Right atrium auricular region (tissue), 2 donors: Measurements from ENCODE around the gene VAV3. TPM values are rescaled to one million over a fixed set of nuclear protein-coding genes. Genes with fewer than 3 reads are reported as not detected.

ENCODE experiments used
- DNase-seq: peaks from one replicate; pipeline ENCODE4 v3.0.0-alpha.2; 2019; ENCODE audit warnings: low spot score
- H3K27ac ChIP-seq, 2 donors: fragments of 200-600 bp; sonication (generic); 1 replicate in 1 of 2; 2 replicates in 1 of 2; pipeline ENCODE4 v1.5.1; 2016 to 2019
- H3K27me3 ChIP-seq, 2 donors: fragments of 200-600 bp; sonication (generic); one replicate each; pipeline versions ENCODE4 v1.5.1 to v1.6.0; 2017 to 2019
- H3K36me3 ChIP-seq: fragments of 200-600 bp; sonication (generic); one replicate; pipeline ENCODE4 v1.5.1; 2016
- H3K4me1 ChIP-seq, 2 donors: fragments of 200-600 bp; sonication (generic); one replicate each; pipeline versions ENCODE4 v1.5.1 to v1.6.0; 2017 to 2019
- H3K4me3 ChIP-seq, 2 donors: fragments of 200-600 bp; sonication (generic); 1 replicate in 1 of 2; 2 replicates in 1 of 2; pipeline ENCODE4 v1.5.1; 2017 to 2019; ENCODE audit warnings: mild to moderate bottlenecking in 1 of 2, moderate library complexity in 1 of 2
- H3K9me3 ChIP-seq, 2 donors: fragments of 200-600 bp; sonication (generic); one replicate each; pipeline ENCODE4 v1.5.1; 2019
- CTCF ChIP-seq, 2 donors: fragments of 200-600 bp; sonication (generic); IDR thresholded peaks; one replicate each; pipeline ENCODE4 v1.5.1; 2019; ENCODE audit warnings: antibody characterized with exemption in 2 of 2
- total RNA-seq, 2 donors: library from RNA; depleted of rRNA; stranded (reverse); fragments of >200 nt; gene quantifications; one replicate each; pipeline ENCODE4 v1.1.0, GENCODE V29; 2016

VAV3 gene
- total RNA-seq, 2 donors from 2014 or later, result 2.0 to 2.8 TPM

- H3K36me3 ChIP-seq, result no peaks in the 10 kb centered on the region
- H3K9me3 ChIP-seq, result no peaks in the 10 kb centered on the region
- H3K27me3 ChIP-seq, result no peaks in the 10 kb centered on the region
- no peak overlapping the region for H3K27ac ChIP-seq
- TF ChIP-seq CTCF (IDR thresholded peaks at IDR 0.05), result no peak
- H3K4me3 ChIP-seq, result no peak overlapping the region
- H3K4me1 ChIP-seq, result no peaks in the 10 kb centered on the region
- no peak for DNase-seq
Observed at GRCh38 chr1:107804134-107804533, 160.8 kb downstream of the VAV3 start.

- Histone ChIP-seq H3K27me3 (no peaks in the 10 kb centered on the region), H3K27ac (no peak overlapping the region), H3K4me1 (no peaks in the 10 kb centered on the region), H3K36me3 (no peaks in the 10 kb centered on the region), H3K9me3 (no peaks in the 10 kb centered on the region), H3K4me3 (no peak overlapping the region)
- no peak for TF ChIP-seq CTCF (IDR thresholded peaks at IDR 0.05)
- DNase-seq, result no peak
Observed at GRCh38 chr1:107803579-107803978, 161.4 kb downstream of the VAV3 start.

GRCh38 chr1:107802654-107803053 is 162.3 kb downstream of the VAV3 start:
- Histone ChIP-seq H3K9me3 (no peaks in the 10 kb centered on the region), H3K36me3 (no peaks in the 10 kb centered on the region), H3K27ac (no peak overlapping the region), H3K4me3 (no peak overlapping the region), H3K27me3 (no peaks in the 10 kb centered on the region), H3K4me1 (no peaks in the 10 kb centered on the region)
- no peak for DNase-seq
- TF ChIP-seq CTCF (IDR thresholded peaks at IDR 0.05), result no peak

GRCh38 chr1:107795994-107796393 is 169.0 kb downstream of the VAV3 start:
- Histone ChIP-seq H3K27me3 (no peaks in the 10 kb centered on the region), H3K36me3 (no peaks in the 10 kb centered on the region), H3K4me1 (no peaks in the 10 kb centered on the region), H3K4me3 (no peak overlapping the region), H3K9me3 (no peaks in the 10 kb centered on the region), H3K27ac (no peak overlapping the region)
- no peak for DNase-seq
- no peak for TF ChIP-seq CTCF (IDR thresholded peaks at IDR 0.05)

- Histone ChIP-seq H3K9me3 (no peaks in the 10 kb centered on the region), H3K4me1 (no peaks in the 10 kb centered on the region), H3K27me3 (no peaks in the 10 kb centered on the region), H3K36me3 (no peaks in the 10 kb centered on the region), H3K4me3 (no peak overlapping the region), H3K27ac (no peak overlapping the region)
- no peak for DNase-seq
- no peak for TF ChIP-seq CTCF (IDR thresholded peaks at IDR 0.05)
Observed at GRCh38 chr1:107795441-107795840, 169.5 kb downstream of the VAV3 start.

- Histone ChIP-seq H3K4me3 (no peak overlapping the region), H3K4me1 (no peaks in the 10 kb centered on the region), H3K9me3 (no peaks in the 10 kb centered on the region), H3K36me3 (no peaks in the 10 kb centered on the region), H3K27ac (no peak overlapping the region), H3K27me3 (no peaks in the 10 kb centered on the region)
- no peak for TF ChIP-seq CTCF (IDR thresholded peaks at IDR 0.05)
- no peak for DNase-seq
Observed at GRCh38 chr1:107794571-107794970, 170.4 kb downstream of the VAV3 start.
